Measurements from ENCODE around the gene IGF2BP1. TPM values are rescaled to one million over a fixed set of nuclear protein-coding genes. Genes with fewer than 3 reads are reported as not detected.
"Not testable (repeated sequence)": the region's sequence is repeated elsewhere in the genome, so short reads cannot be mapped to it uniquely, and the experiment has no call there.

IGF2BP1 gene
- total RNA-seq, 1 experiment from 2014 or later: 8.6 TPM

- in situ Hi-C loops (cut with HindIII; ENCODE audit: low pct_unique_long_range_greater_than_20kb, low sequenced_read_pairs); DNase-seq (ENCODE audit: low read depth, low spot score): not testable (repeated sequence)
Measured at GRCh38 chr17:49103360-49103759, 106.2 kb downstream of the IGF2BP1 start.

GRCh38 chr17:49104511-49105074 is 107.4 kb downstream of the IGF2BP1 start:
- DNase-seq (ENCODE audit: low read depth, low spot score): no peak
- in situ Hi-C loops (cut with HindIII; ENCODE audit: low pct_unique_long_range_greater_than_20kb, low sequenced_read_pairs): no loop called here

Small RNAs within 50 kb of the gene (small RNA-seq; reads per million reads assigned to genes)
- gene RF00017: 0 reads per million in 2 experiments
- gene RF01210: 0 to 0.08 reads per million in 2 experiments
- 0.10 to 0.14 reads per million in 2 experiments for gene RNU1-42P
- gene RNU6-826P: 0 to 0.19 reads per million in 2 experiments

Other genes starting within 250 kb of the IGF2BP1 start
- gene TTLL6, start 180.2 kb upstream of the IGF2BP1 start, total RNA-seq (2014; rRNA removed; shearing (Covaris generic)): 1.7 and 2.1 TPM in 2 replicates
- 29.1 and 37.7 TPM in 2 replicates for gene CALCOCO2, start 166.3 kb upstream of the IGF2BP1 start, total RNA-seq (2014; rRNA removed; shearing (Covaris generic))
- gene ATP5MC1, start 104.6 kb upstream of the IGF2BP1 start, total RNA-seq (2014; rRNA removed; shearing (Covaris generic)): 64.1 and 68.0 TPM in 2 replicates
- 120 and 135 TPM in 2 replicates for gene UBE2Z, start 89.0 kb upstream of the IGF2BP1 start, total RNA-seq (2014; rRNA removed; shearing (Covaris generic))
- 117 and 132 TPM in 2 replicates for gene SNF8, start 52.5 kb upstream of the IGF2BP1 start, total RNA-seq (2014; rRNA removed; shearing (Covaris generic))
- gene GIP, start 28.8 kb upstream of the IGF2BP1 start, total RNA-seq (2014; rRNA removed; shearing (Covaris generic)): not detected in 2 replicates
- gene B4GALNT2, start 135.4 kb downstream of the IGF2BP1 start, total RNA-seq (2014; rRNA removed; shearing (Covaris generic)): not detected in 2 replicates
- not detected in 2 replicates for gene GNGT2, start 213.2 kb downstream of the IGF2BP1 start, total RNA-seq (2014; rRNA removed; shearing (Covaris generic))
- not detected in 2 replicates for gene ABI3, start 213.3 kb downstream of the IGF2BP1 start, total RNA-seq (2014; rRNA removed; shearing (Covaris generic))
- 0.40 and 0.50 TPM in 2 replicates for gene PHOSPHO1, start 233.4 kb downstream of the IGF2BP1 start, total RNA-seq (2014; rRNA removed; shearing (Covaris generic))